Amniotic stem cell (primary cell): ENCODE measurements around the gene ARR3.
"Not testable (repeated sequence)": the region's sequence is repeated elsewhere in the genome, so short reads cannot be mapped to it uniquely, and the experiment has no call there.

Experiments used
- DNase-seq: peaks from one replicate; lab custom pipeline; 2025; lab: John Stamatoyannopoulos, UW

ARR3 gene

GRCh38 chrX:70280573-70280972 is 12.4 kb downstream of the ARR3 start:
- no peak for DNase-seq

GRCh38 chrX:70281951-70282350 is 13.8 kb downstream of the ARR3 start, which contains the start of gene RAB41:
RAB41 (plus strand) TSS chrX:70282172; CDS start chrX:70282218, 46 bp downstream.
- DNase-seq = no peak

GRCh38 chrX:70289168-70289792 is 21.1 kb downstream of the ARR3 start:
- no peak for DNase-seq

GRCh38 chrX:70289793-70290770 is 21.9 kb downstream of the ARR3 start, which contains the start of the genes KIF4A and PDZD11:
KIF4A (plus strand) TSS chrX:70290104; CDS start chrX:70290459, 355 bp downstream.
PDZD11 (minus strand) TSS chrX:70289927; CDS start chrX:70289341, 586 bp downstream.
- peak; percentile 49 for DNase-seq

DNA sequence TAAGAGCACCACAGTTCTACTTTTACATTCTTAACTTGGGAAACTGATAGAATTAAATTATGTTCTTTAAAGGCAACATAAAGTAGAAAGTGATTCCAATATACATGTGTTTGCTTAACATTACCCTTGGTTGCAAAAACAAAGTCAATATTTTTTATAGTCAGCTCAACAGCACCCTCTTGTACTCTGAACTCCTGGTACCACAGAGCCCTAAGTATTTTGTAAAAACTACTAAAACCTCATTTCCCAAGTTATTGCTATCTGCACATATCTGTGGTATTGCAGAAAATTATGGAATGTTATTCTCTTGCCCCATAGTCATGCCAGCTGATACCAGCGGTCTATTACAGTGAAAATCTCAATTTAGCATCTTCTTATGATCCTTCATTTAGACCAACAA is 24.7 kb downstream of the ARR3 start:
- DNase-seq = no peak

- no peak for DNase-seq
Measured at GRCh38 chrX:70293621-70294020, 25.5 kb downstream of the ARR3 start.

DNA sequence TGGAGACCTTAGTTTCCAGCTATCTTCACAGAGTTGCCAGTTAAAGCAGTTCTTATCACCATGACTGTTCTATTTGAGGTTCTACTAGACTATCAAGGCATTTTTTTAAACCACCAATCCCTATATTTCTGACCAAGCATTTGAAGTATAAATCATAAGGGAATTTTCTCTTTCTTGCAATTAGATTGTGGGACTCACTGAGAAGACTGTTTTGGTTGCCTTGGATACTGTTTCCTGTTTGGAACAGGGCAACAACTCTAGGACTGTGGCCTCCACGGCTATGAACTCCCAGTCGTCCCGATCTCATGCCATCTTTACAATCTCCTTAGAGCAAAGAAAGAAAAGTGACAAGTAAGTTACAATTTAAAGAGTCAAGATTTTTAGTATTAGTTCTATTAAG is 33.6 kb downstream of the ARR3 start:
- DNase-seq = no peak

GRCh38 chrX:70313503-70313902 is 45.4 kb downstream of the ARR3 start:
- DNase-seq = no peak

GRCh38 chrX:70322784-70323183 is 54.6 kb downstream of the ARR3 start:
- no peak for DNase-seq

DNA sequence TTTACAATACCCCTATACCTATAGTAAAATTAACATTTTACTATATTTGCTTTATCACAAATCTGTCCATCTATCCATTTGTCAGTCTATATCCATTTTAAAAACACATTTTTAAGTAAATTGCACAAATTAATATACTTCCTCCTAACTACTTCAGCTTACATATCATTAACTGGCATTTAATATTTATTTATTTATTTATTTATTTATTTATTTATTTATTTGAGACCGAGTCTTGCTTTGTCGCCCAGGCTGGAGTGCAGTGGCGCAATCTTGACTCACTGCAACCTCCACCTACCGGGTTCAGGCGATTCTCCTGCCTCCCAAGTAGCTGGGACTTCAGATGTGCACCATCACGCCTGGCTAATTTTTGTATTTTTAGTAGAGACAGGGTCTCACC is 55.5 kb downstream of the ARR3 start:
- not testable (repeated sequence) for DNase-seq

- DNase-seq = no peak
Measured at GRCh38 chrX:70324326-70324725, 56.2 kb downstream of the ARR3 start.

GRCh38 chrX:70331161-70331560 is 63.0 kb downstream of the ARR3 start:
- DNase-seq = no peak
